ENCODE measurements around the gene ROPN1B.

Gene ROPN1B

GRCh38 chr3:126004692-126005091, 35.7 kb downstream of the ROPN1B start:
- no peak for DNase-seq (ENCODE audit: low read depth)

DNA sequence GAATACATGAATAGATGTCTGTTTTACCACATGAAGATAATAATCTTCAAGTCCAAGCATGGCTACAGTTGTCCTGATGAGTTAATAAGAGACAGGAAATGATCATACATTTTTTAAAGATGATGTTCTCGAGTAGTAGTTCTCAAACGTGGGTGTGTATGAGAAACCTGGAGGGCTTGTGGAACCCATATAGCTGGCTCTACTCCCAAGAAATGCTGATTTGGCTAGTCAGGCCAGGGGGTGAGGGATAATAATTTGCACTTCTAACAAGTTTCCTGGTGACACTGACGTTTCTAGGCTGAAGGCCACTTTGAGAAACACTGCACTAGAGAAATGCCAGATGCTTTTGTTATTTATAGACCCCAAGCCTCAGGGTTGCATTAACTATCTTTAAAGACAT, 37.0 kb downstream of the ROPN1B start:
- no peak for DNase-seq (ENCODE audit: low read depth)

- DNase-seq (ENCODE audit: low read depth) = no peak
Measured at GRCh38 chr3:126008219-126008618, 39.2 kb downstream of the ROPN1B start.

DNA sequence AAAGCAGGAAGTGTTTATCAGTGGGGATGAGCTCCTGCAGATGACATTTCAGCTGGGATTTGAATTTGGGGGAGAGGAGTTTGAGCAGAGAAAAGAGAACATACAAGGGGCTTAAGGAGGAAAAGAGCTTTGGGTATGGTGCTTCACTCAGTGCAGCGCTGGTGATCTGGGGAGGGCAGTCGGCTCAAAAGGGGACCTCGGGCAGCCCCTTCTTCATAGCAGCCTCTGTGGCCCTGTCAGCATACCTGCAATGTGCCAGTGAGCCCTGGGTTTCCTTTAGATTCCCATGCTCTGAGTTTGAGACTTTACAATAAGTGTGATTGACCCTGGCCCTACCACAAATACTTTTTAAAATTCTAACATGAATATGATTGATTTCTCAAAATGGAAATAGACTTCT, 40.2 kb downstream of the ROPN1B start:
- no peak for DNase-seq (ENCODE audit: low read depth)

GRCh38 chr3:126013751-126014156, 44.8 kb downstream of the ROPN1B start:
- DNase-seq (ENCODE audit: low read depth) = no peak

- DNase-seq (ENCODE audit: low read depth) = no peak
Measured at GRCh38 chr3:126014252-126014651, 45.3 kb downstream of the ROPN1B start.

DNA sequence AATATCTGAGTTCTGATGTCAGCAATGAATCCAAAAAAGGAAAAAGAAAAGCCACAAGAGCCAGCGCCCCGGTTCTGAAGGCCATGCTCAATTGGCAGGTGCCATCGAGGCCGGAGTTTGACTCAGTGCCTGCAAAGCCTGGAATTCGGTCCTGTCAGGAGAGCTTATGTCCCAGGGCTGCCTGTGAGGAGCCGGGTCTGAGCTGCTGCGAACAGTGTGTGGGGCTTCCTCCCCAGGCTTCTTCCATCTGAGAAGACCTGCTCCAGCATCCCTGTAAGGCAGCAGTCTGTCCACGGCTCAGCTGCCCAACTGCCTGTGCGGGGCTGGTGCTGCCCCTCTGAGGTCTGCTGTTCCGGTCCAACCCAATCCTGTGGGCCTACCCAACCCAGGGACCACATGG, 46.1 kb downstream of the ROPN1B start:
- no peak for DNase-seq (ENCODE audit: low read depth)

- DNase-seq (ENCODE audit: low read depth) = no peak
Measured at GRCh38 chr3:126016616-126017015, 47.6 kb downstream of the ROPN1B start.

DNA sequence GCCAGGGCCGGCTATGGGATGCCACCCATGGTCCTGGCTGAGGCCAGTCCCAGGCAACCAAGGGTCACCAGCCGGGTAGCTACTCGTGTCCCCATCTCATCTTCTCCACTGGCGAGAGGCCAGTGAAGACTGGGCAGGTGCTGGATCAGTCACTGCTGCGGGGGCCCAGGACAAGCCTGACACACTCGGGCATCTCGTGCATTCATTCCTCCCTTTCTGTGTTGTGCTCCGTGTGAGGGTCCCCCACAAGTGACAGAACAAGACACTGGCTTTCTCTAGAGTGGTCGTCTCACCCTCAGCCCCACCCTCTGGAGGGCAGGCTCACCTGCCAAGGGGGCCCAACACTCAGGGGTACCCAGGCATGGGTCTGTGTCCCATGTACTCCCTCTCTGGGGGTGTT, 48.4 kb downstream of the ROPN1B start:
- DNase-seq (ENCODE audit: low read depth) = no peak

- DNase-seq (ENCODE audit: low read depth) = no peak
Measured at GRCh38 chr3:126018545-126018944, 49.6 kb downstream of the ROPN1B start.

DNA sequence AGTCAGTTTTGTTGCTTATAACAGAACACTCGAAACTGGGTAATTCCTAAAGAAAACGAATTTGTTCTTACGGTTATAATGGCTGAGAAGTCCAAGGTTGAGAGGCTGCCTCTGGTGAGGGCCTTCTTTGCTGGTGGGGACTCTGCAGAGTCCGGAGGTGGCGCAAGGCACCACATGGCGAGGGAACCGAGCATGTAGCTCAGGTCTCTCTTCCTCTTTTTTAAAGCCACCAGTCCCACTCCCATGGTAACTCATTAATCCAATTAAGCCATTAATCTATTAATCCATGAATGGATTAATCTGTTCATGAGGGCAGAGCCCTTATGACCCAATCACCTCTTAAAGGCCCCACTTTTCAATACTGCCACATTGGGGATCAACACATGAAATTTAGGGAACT, 50.0 kb downstream of the ROPN1B start:
- DNase-seq (ENCODE audit: low read depth) = no peak

- DNase-seq (ENCODE audit: low read depth) = no peak
Measured at GRCh38 chr3:126019683-126020082, 50.7 kb downstream of the ROPN1B start.

DNA sequence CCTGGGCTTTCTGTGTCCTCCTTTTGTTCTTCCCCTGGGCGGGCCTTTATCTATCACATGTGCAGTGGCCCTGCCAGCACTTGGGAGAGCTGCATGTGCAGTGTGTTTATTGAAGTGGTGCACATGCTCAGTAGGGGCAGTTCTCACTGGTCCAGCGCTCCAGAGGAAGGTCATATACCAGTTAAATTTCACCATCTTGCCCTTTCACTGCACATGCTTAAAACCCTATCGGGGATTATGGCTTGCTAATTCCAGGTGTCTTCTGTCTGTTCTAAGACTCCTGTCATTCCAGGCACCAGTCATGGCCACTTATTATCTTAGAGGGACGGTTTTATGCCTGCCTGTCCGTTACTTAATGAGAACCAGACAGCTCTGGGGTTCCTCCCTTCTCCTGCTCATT, 52.2 kb downstream of the ROPN1B start:
- DNase-seq (ENCODE audit: low read depth) = no peak

DNA sequence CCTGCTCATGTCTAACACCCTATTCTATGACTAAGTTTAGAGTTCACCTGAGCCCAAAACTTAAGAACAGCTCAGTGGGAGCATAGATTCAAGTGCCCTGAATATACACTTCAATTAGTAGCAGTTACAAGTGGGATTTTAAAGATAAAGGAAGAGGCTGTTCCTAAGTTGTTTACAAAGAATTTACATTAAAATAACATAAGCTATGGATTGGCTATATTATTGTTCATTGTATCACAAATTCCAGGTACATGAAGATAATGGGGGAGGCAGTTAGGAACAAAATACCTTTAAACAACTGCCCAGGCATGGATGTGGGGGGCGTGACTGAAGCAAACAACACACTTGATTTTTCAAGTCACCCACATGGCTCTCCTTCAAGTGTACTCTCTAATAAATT, 52.7 kb downstream of the ROPN1B start:
- no peak for DNase-seq (ENCODE audit: low read depth)

DNA sequence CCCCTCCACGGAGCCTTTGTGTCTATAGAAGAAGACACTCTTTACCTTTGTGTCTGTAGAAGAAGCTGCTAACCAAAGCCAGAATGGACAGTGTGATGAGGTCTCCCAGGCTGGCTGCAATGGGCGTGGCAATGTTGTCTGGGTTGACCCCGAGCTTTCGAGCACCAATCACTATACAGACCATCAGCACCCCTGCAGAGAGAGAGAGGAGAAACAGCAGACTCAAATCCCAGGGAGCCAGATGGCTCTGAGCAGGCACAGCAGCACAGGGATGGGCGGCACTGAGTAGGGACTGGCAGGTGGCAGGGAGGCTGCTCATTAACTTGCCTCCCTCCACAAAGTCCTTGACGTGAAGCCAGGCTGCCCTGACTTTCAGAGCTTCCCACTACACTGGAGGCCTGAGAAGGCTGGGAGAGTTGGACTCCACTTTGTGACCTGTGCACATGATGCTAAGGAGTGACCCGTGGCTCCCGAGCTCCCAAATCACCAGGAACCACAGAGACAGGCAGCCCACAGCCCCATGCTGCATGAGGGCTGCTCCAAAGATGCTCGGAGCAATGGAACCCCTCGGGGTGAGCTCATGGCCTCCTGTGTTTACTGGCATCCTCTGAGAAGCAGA, 53.9 kb downstream of the ROPN1B start:
- no peak for DNase-seq (ENCODE audit: low read depth)

DNA sequence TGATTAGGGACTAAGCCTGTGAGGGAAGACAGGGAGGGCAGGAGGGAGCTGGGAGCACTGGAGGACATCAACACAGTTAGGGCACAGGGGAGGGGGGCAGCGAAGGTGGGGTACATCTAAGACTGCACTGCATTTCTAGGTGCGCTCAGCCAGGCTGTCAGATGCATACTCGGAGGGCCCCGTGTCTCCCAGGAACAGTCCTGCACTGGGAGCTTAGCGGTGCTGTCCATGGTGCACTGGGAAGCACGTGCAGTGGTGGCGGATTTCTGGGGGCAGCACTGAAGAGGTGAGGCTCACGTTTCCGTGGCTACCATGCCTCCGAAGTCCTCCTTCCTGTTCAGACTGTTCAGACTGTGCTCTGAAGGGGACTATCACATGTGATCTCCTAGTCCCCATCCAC, 54.4 kb downstream of the ROPN1B start:
- no peak for DNase-seq (ENCODE audit: low read depth)

DNA sequence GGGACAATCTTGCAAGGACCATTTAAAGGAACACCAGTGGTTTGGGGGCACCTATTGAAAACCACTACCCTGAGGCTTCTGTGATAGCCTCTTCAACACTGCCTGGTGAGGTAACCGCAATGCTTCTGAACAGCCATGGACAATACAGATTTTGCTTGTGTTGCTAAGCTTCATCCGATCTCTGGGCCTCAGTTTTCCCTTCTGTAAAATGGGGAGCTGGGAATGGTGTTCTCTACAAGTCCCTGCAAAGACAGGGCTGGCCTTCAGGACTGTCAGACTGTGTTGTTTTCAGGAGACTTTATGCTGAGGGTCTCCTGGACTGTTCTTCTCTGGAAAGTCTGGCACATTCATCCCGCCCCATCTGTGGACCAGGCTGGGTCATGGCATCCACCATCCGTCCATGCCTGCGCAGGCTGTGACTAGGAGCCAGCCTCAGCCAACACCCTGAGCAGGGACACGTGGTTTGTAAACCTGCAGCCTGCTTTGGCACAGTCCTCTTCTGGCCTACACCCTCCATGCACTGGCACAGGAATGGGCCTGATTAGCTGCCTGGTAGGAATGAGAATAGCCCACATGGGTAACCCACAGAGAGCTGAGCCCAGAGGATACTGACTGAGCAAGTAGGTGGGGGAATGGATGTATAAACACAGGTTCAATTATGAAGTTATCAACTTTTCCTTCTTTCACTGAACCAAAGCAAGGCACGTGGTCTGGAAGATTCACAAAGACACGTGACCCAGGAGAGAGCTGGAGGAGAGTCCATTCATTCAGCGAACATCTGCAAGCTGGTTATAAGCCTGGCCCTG, 55.3 kb downstream of the ROPN1B start:
- no peak for DNase-seq (ENCODE audit: low read depth)

DNA sequence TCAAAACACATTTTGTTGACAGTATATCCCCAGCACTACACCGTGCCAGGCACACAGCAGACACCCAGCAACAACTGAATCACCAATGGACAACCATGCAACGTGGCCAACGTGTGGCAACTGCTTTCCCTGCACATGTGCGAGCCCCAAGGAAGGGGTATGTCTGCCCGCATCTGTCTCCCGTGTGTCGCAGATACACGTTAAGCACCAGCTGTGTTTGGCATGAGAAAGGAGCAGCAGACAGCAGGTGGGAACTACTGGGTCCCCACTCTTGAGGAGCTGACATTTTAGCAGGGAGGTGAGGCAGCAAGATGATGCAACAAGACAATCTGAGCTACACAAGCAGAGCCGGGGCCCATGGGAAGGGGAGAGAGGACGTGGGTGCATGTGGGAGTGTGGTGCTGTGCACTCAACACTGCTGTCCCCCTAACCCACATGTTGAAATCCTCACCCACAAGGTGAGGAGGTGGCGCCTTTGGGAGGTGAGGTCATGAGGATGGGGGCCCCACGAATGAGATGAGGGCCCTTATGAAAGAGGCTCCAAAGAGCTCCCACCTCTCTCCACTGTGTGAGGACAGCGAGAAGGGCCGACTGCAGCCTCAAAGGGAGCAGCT, 56.2 kb downstream of the ROPN1B start:
- no peak for DNase-seq (ENCODE audit: low read depth)

DNA sequence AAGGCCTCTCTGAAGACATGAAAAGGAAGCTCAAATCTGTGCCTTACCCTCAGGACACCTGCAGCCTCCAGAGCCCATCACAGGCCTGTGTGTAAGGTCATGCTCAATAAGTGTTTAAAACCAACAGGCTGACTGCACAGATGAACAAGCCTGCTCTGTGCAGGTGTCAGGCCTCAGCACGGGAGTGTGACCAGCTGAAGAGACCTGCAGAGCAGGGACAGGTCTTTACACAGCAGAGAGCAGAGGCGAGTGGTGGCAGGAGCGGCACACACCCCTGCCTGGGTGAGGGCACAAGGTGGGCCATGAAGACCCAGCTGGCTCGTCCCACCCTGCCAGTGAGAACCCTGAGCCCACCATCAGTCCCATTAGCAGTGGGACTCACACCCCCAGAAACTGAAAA, 56.9 kb downstream of the ROPN1B start:
- DNase-seq (ENCODE audit: low read depth) = no peak

- DNase-seq (ENCODE audit: low read depth) = no peak
Measured at GRCh38 chr3:126026277-126026751, 57.3 kb downstream of the ROPN1B start.

GRCh38 chr3:126026761-126027160, 57.8 kb downstream of the ROPN1B start:
- no peak for DNase-seq (ENCODE audit: low read depth)

- no peak for DNase-seq (ENCODE audit: low read depth)
Measured at GRCh38 chr3:126028096-126028495, 59.1 kb downstream of the ROPN1B start.

DNA sequence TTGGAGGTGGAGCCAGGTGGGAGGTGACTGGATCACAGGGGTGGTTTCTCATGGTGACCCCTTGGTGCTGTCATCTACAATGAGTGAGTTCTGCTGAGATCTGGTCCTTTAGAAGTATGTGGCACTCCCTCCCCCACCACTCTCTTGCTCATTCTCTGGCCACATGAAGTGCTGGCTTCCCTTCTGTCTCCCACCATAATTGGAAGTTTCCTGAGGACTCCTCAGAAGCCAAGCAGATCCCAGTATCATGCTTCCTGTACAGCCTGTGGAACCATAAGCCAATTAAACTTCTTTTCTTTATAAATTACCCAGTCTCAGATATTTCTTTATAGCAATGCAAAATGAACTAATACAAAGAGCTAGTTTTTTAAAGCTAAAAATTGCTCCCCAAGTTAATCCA, 60.3 kb downstream of the ROPN1B start:
- DNase-seq (ENCODE audit: low read depth) = no peak
